NCI-H2196 treated with DMSO at 0.1 percent for 48 hours (cell line): ENCODE measurements around the gene KCTD17.

Experiments
- DNase-seq: peaks from one replicate; lab custom pipeline; 2025; ENCODE audit not compliant: unreplicated experiment; lab: John Stamatoyannopoulos, UW

Gene KCTD17

GRCh38 chr22:37020192-37020479 is 31.4 kb upstream of the KCTD17 start:
- DNase-seq, result no peak

GRCh38 chr22:37021041-37021440 is 30.5 kb upstream of the KCTD17 start:
- no peak for DNase-seq

GRCh38 chr22:37021710-37022482 is 29.6 kb upstream of the KCTD17 start:
- no peak for DNase-seq

GRCh38 chr22:37022483-37023337 is 28.8 kb upstream of the KCTD17 start:
- DNase-seq, result no peak

- no peak for DNase-seq
Observed at GRCh38 chr22:37023743-37024338, 27.7 kb upstream of the KCTD17 start.

GRCh38 chr22:37024339-37025157 is 27.0 kb upstream of the KCTD17 start:
- no peak for DNase-seq

GRCh38 chr22:37025500-37026070 is 26.0 kb upstream of the KCTD17 start:
- DNase-seq, result no peak

- no peak for DNase-seq
Observed at GRCh38 chr22:37026325-37026724, 25.2 kb upstream of the KCTD17 start.

GRCh38 chr22:37027556-37027955 is 24.0 kb upstream of the KCTD17 start:
- DNase-seq, result no peak

GRCh38 chr22:37028692-37029674 is 22.6 kb upstream of the KCTD17 start:
- DNase-seq, result no peak

- DNase-seq, result no peak
Observed at GRCh38 chr22:37030560-37031281, 20.8 kb upstream of the KCTD17 start.

- no peak for DNase-seq
Observed at GRCh38 chr22:37032134-37032534, 19.4 kb upstream of the KCTD17 start.

GRCh38 chr22:37032535-37033460 is 18.7 kb upstream of the KCTD17 start:
- no peak for DNase-seq

- DNase-seq, result no peak
Observed at GRCh38 chr22:37033605-37034430, 17.7 kb upstream of the KCTD17 start.

GRCh38 chr22:37036655-37037377 is 14.7 kb upstream of the KCTD17 start:
- no peak for DNase-seq

- no peak for DNase-seq
Observed at GRCh38 chr22:37037669-37038068, 13.9 kb upstream of the KCTD17 start.
